HG02588 (cell line): ENCODE results near the gene FLT3.
"Not testable (repeated sequence)": the region's sequence is repeated elsewhere in the genome, so short reads cannot be mapped to it uniquely, and the experiment has no call there.

Experiments
- ATAC-seq: cut with Tn5 transposase; IDR thresholded peaks from one replicate; pipeline ENCODE4 v1.9.1; 2021; ENCODE audit warnings: mild to moderate bottlenecking, moderate library complexity; ENCODE audit not compliant: unreplicated experiment

The FLT3 gene

GRCh38 chr13:28101886-28102285, 1.5 kb upstream of the FLT3 start:
- not testable (repeated sequence) for ATAC-seq

GRCh38 chr13:28099396-28100149, 803 bp downstream of the FLT3 start:
- ATAC-seq: peak; percentile 22

GRCh38 chr13:28097503-28097902, 2.9 kb downstream of the FLT3 start:
- ATAC-seq: no peak

- no peak for ATAC-seq
Observed at GRCh38 chr13:28094306-28094705, 6.1 kb downstream of the FLT3 start.

GRCh38 chr13:28093881-28094280, 6.5 kb downstream of the FLT3 start:
- ATAC-seq: no peak

GRCh38 chr13:28092431-28092830, 7.9 kb downstream of the FLT3 start:
- no peak for ATAC-seq

GRCh38 chr13:28089065-28089464, 11.3 kb downstream of the FLT3 start:
- ATAC-seq: no peak

GRCh38 chr13:28077820-28078219, 22.6 kb downstream of the FLT3 start:
- not testable (repeated sequence) for ATAC-seq

- no peak for ATAC-seq
Observed at GRCh38 chr13:28077231-28077630, 23.1 kb downstream of the FLT3 start.

- ATAC-seq: no peak
Observed at GRCh38 chr13:28071424-28071823, 29.0 kb downstream of the FLT3 start.

- ATAC-seq: no peak
Observed at GRCh38 chr13:28067491-28067890, 32.9 kb downstream of the FLT3 start.

GRCh38 chr13:28058866-28059613, 41.3 kb downstream of the FLT3 start:
- no peak for ATAC-seq

- peak; percentile 64 for ATAC-seq
Observed at GRCh38 chr13:28056970-28057712, 43.2 kb downstream of the FLT3 start.

GRCh38 chr13:28056426-28056825, 44.0 kb downstream of the FLT3 start:
- no peak for ATAC-seq

- no peak for ATAC-seq
Observed at GRCh38 chr13:28055357-28055756, 45.0 kb downstream of the FLT3 start.

- ATAC-seq: no peak
Observed at GRCh38 chr13:28052945-28053344, 47.4 kb downstream of the FLT3 start.

GRCh38 chr13:28049880-28050875, 50.2 kb downstream of the FLT3 start:
- peak; percentile 54 for ATAC-seq

GRCh38 chr13:28049215-28049614, 51.2 kb downstream of the FLT3 start:
- no peak for ATAC-seq

GRCh38 chr13:28048768-28049167, 51.6 kb downstream of the FLT3 start:
- no peak for ATAC-seq

- peak; percentile 82 for ATAC-seq
Observed at GRCh38 chr13:28047757-28048388, 52.5 kb downstream of the FLT3 start.
